HG03175 (cell line): ENCODE data around the gene TSPAN15.

Source experiments
- ATAC-seq: cut with Tn5 transposase; IDR thresholded peaks from one replicate; pipeline ENCODE4 v1.9.1; 2021; ENCODE audit warnings: mild to moderate bottlenecking, moderate library complexity; ENCODE audit not compliant: unreplicated experiment

TSPAN15 gene

DNA sequence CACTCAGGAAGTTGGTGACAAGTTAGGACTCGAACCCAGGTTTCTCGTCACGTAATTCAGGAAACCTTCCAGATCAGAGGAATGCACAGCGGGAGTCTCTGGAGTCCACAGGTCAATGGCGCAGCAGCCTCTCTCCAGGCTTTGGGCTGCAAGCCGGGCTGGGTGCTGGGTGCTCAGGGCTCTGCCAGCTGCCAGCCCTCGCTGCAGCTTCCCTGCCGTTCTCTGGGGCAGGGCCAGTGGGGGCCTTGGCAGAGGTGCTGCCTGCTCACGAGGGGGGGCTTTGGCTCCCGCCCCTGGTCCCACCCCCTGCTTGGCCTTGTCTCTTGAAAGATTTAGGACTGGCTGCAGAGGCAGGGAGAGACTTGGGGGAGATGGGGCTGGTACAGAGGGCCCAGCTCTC lies 34.6 kb upstream of the TSPAN15 start, which contains the start of gene TACR2:
Gene TACR2, minus strand, starts transcription at position 224 of the 400 bp plus-strand sequence. CDS start 595 bp downstream, outside the sequence.
- ATAC-seq: no peak

DNA sequence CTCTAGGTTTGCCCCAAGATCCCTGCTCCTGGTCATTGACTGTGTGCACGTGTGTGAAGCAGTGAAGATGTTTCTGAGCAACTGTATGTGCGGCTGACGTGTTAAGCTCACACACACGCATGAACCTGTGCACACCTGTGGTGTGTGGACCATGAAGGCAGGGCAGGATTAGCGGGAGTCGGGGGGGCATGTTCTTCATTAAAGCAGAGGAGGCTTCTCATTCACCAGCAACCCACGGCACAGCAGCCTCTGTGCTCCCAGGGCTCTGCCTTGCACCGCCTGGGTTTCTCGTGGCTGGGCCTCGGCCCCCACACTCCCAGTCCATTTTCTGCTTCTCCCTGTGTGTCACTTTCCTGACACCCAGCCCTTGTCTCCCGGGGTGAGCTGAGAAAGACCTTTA lies 33.7 kb upstream of the TSPAN15 start:
- no peak for ATAC-seq

DNA sequence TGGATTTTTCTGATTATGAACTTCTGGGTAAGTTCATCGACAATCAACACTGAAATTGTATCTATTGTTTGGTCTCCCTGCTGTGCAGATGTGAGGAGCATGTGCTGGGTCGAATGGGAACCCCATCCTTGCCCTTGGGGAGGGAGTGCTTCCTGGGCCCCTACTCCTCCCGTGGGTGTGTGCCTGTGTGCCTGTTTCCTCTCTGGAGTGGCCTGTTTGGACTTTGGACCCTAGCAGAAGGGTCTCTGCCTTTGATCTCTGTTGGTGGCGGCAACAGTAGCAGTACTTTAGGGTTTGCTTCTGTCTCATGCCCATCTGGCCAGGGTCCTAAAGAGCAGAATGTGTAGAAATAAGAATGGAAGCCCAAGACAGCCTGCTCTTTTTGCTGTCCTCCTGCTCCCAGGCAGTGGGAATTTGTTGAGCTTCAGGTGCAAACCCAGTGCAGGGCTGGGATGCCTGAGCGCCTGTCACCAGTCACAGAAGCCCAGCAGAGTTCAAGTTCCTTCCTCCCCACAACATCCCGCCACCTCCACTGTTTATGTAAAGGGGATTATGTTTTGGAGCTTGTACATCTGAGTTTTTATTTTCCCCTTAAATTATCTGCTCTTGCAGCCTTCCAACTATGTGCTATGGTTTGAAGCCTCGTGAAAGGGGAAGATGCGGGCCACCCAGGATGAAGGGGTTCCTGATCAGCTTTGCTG lies 33.1 kb upstream of the TSPAN15 start:
- no peak for ATAC-seq

DNA sequence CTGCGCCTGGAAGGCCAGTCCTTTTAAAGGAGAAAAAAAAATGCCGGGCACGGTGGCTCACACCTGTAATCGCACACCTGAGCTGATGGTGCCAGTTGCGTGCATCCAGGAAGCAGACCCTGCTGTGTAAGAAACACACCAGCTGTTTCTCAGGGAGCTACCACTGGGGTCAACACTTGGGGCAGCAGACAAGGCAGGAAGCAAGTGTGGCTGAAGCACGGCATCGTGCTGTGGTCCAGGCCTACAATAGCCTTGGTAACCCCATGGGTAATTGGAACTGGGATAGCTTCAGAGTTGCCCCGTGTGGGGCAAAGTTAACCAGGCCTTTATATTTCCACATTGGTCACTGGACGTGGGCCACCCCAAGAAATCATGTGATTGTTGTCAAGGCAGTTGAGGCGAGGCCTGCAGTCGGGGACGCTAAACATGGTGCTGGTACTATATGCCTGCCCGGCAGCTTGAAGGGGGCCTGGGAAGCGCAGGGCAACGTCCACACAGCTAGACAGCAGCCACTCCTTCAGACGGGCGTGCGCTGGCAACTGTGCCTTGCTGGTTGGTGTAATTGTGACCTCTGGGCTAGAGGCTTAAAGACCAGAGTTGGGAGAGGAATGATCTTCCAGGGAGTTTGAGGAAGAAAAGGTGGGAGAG lies 32.0 kb upstream of the TSPAN15 start:
- ATAC-seq: no peak

DNA sequence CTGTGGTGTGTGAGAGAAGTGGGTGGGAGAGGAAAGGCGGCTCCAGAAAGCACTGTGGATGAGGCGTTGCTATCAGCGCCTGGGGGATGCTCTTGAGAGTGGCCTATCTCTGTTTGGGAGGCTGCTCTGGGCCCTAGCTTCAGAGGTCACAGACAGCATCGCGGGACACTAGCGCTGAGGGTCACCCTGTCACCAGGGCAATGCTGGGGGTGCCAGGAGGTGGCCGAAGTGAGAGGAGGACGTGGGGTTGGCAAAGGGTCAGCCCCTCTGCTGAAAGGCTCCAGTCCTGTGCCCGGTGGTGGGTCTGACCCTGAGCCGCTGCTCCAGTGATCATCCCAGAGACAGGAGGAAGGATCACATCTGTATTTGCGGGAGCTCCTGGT lies 31.5 kb upstream of the TSPAN15 start:
- ATAC-seq: no peak

DNA sequence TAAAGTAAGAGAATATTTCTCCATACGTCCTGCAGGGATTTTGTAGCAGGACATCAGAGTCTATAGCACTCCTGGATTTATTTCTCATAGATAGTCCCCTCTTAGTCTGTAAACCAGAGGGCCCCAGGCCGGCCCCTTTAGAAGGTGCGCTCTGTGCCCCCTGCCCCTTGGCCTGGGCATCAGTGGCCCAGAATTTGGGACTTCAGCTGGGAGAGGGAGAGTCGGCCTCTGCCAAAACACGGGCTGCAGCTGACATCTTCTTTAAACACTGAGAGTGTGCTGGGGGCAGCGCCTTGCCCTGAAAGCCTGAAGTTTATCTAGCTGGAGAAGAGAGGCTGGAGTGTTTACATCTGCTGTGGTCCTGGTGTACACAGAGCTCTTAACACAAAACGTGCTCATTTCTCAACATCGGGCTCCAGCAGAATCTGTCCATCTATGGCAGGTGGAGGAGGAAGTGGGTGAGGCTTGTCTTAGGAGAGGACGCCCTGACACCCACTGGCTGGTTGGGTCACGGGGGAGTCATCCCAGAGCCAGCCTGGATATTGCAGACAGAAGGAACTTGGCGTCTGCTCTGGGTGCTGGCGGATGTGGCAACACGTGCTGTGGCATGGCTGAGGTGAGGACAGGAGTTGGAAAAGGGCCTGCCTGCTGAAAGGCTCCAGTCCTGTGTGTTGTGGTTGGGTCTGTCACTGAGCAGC lies 29.5 kb upstream of the TSPAN15 start:
- ATAC-seq: no peak

DNA sequence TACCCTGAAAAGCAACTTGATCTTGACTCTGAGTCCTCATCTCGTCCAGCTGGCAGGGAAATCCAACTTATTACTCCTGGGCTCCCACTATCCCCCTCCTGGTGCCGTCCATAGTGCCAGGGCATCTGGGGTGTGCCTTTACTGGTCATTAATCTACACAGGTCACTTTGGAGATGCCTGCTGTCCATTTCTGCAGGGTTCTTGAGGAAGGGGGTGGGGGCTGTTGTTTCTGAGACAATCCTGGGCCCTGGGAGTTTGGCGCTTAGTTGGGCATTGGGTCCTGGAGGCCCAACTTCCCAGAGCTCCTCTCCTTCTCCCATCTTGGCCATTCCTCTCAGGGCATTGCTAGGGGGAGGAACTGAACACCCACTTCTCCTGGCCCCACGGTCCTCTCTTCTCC lies 28.6 kb upstream of the TSPAN15 start:
- ATAC-seq: no peak

DNA sequence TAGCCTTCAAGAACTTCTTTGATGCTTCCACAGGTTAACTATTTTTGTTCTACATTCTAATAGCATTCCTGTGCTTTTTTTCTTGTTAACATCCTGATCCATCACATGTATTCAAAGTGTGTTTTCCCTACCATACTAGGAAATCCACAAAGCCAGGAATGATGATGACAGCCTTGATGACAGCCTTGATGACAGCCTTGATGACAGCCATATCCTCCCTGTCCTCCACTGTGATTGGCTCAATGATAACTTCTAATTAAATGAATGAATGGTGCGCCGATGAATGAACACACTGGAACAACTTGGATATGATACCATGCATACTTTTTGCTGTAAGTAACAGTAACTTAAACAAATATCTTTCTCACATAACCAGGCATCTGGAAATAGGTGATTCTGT lies 26.2 kb upstream of the TSPAN15 start:
- ATAC-seq: no peak

DNA sequence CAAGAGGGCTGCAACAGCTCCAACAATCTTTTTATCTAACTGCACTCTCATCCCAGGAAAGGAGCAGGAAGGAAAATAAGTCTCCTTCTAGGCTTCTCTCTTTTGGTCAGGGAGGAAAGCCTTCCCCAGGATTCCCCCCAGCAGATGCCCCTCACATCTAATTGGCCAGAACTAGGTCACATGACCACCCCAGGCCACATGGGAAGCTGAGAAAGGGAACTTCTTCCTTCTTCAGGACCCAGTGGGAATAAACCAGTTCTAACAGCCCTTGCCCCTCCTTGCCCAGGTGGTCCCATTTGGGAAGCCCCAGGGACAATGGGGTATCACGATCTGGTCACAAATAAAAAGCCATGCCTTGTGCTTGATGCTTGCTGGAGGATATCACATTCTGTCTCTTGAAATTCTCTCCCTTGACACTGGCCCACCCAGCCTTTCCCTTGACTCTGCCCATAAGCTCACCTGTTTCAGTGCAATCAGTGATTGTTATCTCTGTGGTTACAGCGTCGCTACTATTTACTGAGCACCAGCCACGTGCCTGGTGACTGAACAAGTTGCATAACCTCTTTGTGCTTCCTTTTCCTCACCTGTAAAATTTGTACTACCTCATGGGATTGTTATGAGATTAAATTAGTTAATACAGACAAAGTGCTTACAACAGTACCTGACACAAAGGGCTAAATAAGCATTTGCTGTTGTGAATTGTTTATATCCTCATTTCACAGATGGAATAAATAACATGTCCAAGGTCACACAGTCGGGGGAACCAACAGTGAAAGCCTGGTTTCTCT lies 25.6 kb upstream of the TSPAN15 start:
- no peak for ATAC-seq

DNA sequence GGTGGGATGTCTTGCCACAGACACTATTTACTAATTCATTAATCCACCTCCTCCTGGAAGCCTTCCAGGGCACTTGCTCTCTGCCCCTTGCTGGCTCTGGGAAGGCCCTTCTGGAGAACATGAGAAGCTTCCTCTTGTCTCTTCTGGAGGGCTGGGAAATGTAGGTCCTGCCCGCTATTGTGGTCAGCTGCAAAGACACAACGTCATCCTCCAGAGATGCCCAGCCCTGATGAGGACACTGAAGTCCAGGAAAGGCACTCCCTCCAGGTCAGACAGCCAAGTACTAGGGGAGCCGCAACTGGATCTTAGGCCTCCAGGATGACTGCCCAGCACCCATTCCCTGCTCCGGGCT lies 24.9 kb upstream of the TSPAN15 start:
- ATAC-seq: no peak

DNA sequence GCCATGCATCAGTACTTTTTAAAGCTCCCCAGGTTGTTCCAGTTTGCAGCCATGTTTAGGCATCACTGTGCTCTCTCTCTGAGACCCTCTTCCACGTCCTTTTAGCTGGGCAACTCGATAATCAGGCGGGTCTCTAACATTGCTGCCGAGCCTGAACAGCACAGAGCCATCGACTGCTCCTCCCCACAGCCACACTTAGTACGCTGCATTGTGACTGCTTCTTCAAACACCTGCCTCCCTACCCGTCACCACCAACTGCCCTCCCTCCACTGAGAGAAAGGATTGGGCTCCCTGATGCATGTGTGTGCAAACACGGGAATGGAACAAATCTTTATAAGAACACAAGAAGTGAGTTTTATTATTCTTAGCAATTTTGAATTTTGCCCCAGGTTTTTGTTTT lies 23.1 kb upstream of the TSPAN15 start:
- ATAC-seq: no peak

DNA sequence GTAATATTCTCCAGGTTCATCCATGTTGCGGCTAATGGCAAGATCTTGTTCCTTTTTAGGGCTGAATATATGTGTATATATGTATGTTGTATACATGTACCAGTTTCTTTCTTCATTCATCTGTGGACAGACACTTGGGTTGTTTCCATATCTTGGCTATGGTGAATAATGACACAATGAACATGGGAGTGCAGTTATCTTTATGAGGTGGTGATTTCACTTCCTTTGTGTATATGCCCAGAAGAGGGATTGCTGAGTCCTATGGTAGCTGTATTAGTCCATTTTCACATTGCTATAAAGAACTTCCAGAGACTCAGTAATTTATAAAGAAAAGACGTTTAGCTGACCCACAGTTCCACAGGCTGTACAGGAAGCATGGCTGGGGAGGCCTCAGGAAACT lies 17.1 kb upstream of the TSPAN15 start:
- ATAC-seq: no peak

DNA sequence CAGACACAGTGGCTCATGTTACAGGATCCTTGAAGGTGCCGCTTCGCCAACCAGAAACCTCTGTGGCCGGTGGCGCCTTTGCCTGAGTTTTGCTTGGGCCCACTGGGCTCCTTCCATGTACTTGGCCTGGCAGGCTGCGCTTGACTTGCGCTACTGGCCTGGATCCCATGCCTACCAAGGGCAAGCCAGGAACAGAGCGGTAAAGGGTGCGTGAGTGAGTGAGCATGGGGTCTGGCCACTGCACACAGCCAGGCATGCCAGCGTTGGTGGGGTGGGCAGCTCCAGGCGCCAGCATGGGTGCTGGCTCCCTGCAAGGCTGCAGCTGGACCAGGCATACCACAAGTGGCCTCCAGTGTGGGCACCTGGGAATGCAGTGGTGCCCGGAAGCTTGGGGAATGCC lies 16.3 kb upstream of the TSPAN15 start:
- ATAC-seq: no peak

DNA sequence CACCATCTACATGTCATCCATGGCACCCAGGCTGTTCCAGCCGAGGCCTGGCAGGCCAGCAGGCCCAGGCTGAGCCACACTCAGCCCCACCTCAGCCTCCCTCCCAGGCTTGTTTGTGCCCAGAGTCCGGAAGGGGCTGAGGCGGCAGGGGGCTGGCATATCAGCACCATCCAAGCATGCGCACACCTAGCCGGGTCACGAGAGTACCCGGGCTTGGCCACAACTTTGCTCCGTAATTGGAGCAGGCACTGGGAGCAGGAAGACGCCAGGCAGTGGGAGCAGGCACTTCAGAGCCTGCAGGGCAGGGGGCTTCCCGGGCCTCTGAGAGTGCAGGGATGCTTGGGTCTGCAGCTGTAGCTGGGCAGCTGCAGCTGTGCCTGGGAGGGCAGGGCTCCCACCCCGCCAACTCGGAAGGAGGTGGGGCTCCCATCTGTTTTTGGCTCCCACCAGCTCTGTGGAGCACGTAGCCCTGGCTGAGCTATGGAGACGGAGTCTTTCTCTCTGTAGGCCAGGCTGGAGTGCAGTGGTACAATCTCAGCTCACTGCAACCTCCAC lies 15.2 kb upstream of the TSPAN15 start:
- no peak for ATAC-seq

DNA sequence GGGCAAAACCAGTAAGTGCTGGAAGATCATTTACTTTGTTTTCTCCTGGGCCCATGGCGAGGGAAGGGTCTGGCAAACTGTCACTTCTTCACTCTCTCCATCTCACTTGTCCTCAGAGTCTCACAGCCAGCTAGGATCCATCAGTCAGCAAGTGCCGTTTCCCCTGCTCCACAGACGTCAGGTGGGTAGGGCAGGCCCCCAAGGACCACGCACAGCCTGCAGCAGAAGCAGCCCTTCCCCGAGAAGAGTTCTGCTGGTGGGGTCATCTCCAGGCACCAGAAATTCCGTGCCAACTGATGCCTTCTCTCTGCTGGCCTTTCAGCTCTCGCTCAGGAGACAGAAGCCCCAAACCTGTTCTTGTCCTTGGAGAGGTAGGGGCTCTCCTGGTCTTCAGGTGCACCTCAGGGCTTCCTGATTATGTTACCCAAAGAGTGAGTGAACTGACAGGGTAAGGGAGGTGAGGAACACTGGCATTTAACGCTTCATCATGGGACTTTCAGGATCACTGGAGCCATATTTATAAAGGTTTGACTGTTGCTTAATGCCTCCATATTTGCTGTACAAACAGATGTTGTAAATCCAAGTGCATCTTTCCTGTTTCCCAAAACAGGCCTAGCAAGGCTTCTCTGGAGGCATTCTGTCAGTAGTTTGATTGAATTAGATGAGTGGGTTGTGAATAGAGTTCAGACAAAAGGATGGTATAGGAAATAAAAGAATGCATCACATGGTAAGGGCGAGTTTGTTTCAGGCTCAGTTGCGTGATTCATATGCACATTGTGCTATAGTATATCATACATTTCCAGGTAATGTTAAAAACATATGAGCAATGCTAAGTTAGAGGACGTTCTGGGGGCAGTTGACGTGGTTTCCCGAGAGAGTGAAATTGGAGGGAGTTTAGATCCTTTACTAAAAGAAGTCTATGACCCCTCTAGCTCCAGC lies 13.7 kb upstream of the TSPAN15 start:
- ATAC-seq: no peak

DNA sequence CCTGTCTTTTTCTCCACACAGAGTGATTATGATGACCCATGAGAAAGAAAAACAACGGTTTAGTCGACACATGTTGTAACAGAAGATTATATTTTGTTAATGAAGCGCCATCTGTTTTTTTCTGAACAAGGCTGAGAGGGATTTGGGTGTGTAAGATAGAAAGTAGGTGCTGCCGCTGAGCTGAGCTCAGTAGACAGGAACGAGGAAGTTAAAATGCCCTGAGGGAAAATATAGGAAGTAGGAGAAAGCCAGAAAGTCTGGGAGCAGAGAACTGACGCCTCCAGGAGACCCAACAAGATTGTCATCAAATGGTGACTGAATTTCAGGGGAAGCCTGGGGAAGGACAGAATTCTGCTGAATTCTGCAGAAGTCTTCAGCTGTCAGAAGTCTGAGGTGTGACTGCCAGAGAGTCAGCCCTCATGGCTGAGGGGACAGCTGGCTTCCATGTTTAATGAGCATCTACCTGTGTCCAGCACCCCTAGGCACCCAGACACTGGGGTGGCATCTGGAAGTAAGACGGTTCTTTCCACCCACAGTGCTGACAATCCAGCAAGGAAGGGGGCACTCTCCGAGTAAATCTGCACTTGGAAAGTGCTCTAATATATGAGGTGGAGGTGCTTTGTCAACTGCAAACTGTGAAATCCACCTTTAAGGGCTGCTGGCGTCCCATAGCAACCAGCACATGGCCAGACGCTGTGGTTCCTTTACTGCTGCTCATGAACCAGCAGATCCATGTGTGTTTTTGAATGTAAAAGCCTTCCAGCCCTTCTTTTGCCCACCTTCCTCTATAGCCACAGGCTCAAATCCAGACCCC lies 12.5 kb upstream of the TSPAN15 start:
- no peak for ATAC-seq

DNA sequence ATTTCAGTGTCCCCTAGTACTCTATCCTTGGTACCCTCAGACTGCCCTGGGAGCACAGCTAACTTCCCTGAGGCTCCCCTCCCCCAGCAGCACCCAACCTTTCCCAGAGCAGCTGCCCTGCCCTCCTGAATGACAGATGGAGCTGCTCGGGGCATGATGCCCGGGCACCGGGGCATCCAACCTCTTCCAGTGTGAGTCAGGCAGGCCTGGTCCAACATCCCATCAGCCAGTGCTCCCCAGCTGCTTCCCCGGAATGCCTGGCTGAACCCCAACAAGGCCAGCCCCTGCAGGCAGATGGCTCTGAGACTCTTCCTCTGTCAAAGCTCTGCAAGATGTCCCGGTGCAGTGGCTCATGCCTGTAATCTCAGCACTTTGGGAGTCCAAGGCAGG lies 11.9 kb upstream of the TSPAN15 start:
- no peak for ATAC-seq

DNA sequence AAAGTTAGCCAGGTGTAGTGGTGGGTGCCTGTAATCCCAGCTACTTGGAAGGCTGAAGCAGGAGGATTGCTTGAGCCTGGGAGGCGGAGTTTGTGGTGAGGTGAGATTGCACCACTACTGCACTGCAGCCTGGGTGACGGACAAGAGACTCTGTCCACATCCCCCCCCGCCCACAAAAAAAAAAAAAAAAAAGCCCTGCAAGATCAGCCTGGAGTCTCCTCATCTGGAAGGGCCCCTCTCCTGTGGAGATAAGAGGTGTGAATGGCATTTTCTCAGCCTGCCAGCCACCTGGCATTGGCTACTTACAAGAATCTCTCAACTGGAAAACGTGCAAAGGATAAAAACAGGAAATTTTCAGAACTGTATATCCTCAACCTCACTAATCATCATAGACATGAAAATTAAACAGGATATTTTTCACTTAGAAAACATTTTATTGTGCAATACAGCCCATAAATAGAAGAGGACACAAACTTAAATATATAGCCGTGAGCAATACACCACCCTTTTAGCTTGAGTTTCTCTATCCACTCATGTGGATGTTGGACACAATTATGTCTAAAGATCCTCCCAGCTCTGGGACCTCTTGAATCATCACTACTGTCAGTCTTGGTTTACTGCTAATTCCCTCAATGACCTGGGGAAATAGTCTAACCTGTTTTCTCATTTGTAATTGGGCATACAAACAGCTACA lies 11.3 kb upstream of the TSPAN15 start:
- ATAC-seq: no peak

DNA sequence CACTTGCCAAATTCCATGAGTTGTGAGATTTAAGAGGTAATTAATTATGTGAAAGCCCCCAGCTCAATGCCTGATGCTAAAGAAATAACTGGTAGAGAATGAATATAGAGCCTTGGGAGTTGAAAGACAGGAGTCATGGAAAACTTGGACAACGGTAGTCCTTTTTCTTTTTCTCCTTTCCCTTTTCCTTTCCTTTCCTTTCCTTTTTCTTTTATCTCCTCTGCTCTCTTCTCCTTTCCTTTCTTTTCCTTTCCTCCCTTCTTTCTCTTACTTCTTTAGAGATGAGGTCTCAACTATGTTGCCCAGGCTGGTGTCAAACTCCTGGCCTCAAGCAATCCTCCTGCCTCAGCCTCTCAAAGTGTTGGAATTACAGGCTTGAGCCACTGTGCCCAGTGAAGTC lies 7.9 kb upstream of the TSPAN15 start:
- no peak for ATAC-seq
